Endothelial cell of coronary artery (primary cell): Measurements from ENCODE around the gene FUT9. TPM values are rescaled to one million over a fixed set of nuclear protein-coding genes. Genes with fewer than 3 reads are reported as not detected.

ENCODE experiments used
- total RNA-seq: library from RNA; depleted of rRNA; stranded (reverse); fragments of >200 nt; gene quantifications from 2 replicates; pipeline ENCODE4 v1.2.3, GENCODE V29; 2014

The FUT9 gene
- total RNA-seq, result not detected in 2 replicates

DNA sequence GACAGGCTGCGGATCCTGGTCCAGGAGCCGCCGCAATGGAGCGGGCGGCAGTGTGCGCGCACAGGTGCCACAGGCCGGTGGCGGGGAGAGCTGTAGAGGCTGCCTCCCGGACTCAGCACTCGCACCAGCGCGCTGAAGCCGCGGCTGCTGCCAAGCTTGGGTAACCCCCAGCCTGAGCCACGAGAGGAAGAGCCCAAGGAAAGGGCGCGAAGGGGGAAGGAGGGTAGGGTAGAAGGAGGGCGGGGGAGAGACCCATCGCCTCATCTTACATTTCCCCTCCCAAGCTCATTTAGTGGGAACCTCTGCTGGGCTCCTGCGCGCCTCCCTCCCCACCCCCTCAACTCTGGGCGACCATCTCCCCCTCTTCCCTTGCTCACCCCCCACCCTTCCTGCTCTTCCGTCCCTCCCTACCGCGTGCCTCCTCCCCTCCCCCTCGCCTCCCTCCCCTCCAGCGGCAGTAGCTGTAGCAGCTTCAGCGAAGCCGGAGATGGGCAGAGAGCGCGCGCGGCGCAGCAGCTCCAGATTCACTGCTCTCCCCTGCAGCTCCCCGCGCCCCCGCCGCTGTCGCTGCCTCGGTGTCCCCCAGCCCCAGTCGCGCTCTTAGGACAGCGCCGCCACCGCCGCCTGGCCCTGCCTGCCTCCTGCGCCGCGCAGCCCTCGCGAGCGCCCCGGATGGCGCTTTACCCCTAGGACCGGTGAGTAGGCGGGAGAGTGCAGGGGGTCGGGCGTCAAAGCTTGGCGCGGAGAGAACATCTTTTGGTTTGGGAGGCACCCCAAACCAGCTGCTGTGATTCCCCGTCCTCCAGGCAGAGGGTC lies at the start of gene FUT9:
TSS of gene FUT9 (plus strand) at position 457 of the 816 bp plus-strand sequence. CDS start 187,182 bp downstream, outside the sequence.

